Measurements from ENCODE around the gene PLIN3. TPM values are rescaled to one million over a fixed set of nuclear protein-coding genes. Genes with fewer than 3 reads are reported as not detected.
"Not testable (repeated sequence)": the region's sequence is repeated elsewhere in the genome, so short reads cannot be mapped to it uniquely, and the experiment has no call there.

The PLIN3 gene
- total RNA-seq, 2 experiments from 2014 or later: 22.8 to 25.5 TPM

- Mint-ChIP-seq H3K27ac (no peak overlapping the region), H3K36me3 (peaks cover 16% of the 10 kb centered on the region), H3K9me3 (no peaks in the 10 kb centered on the region), H3K4me1 (peaks cover 23% of the 10 kb centered on the region), H3K27me3 (no peaks in the 10 kb centered on the region), H3K4me3 (no peak overlapping the region)
- POLR2A ChIA-PET: no interaction called here
- DNase-seq: no peak
- no peak for ATAC-seq (ENCODE audit: low read depth)
Observed at GRCh38 chr19:4908360-4908759, 40.9 kb upstream of the PLIN3 start.

- peaks cover 10% of the 10 kb centered on the region for H3K4me1 Mint-ChIP-seq
- no peak overlapping the region for H3K27ac Mint-ChIP-seq
- no peaks in the 10 kb centered on the region for H3K27me3 Mint-ChIP-seq
- H3K36me3 Mint-ChIP-seq: peaks cover 7% of the 10 kb centered on the region
- H3K4me3 Mint-ChIP-seq: no peak overlapping the region
- ATAC-seq (ENCODE audit: low read depth) (no peak), DNase-seq (no peak)
- POLR2A ChIA-PET: interaction anchor here (0.5 kb wide), 1 partner anchor 71 kb away, joined by 3 read pairs; no protein-coding TSS in a partner anchor
- H3K9me3 Mint-ChIP-seq: no peaks in the 10 kb centered on the region
Observed at GRCh38 chr19:4906963-4907362, 39.5 kb upstream of the PLIN3 start.

- no peak for ATAC-seq (ENCODE audit: low read depth)
- no peak overlapping the region for H3K4me3 Mint-ChIP-seq
- POLR2A ChIA-PET: no interaction called here
Observed at GRCh38 chr19:4904481-4904880, 37.0 kb upstream of the PLIN3 start.

GRCh38 chr19:4902796-4903195 lies 35.3 kb upstream of the PLIN3 start, which contains the start of gene ARRDC5:
ARRDC5 (minus strand) TSS chr19:4902896; CDS start chr19:4902825, 71 bp downstream.
- H3K9me3 Mint-ChIP-seq: no peaks in the 10 kb centered on the region
- no peak for DNase-seq
- ATAC-seq (ENCODE audit: low read depth): no peak
- H3K27ac Mint-ChIP-seq: no peak within 1 kb of the TSS
- no peak within 1 kb of the TSS for H3K4me3 Mint-ChIP-seq
- H3K4me1 Mint-ChIP-seq: no peaks in the 10 kb centered on the region
- POLR2A ChIA-PET: no interaction called here
- no peaks in the 10 kb centered on the region for H3K27me3 Mint-ChIP-seq
- peaks cover 1% of the 10 kb centered on the region for H3K36me3 Mint-ChIP-seq

More at GRCh38 chr19:4904481-4904880, 37.0 kb upstream of the PLIN3 start:
- Mint-ChIP-seq H3K36me3 (peaks cover 1% of the 10 kb centered on the region), H3K27ac (no peak overlapping the region), H3K9me3 (no peaks in the 10 kb centered on the region), H3K27me3 (no peaks in the 10 kb centered on the region), H3K4me1 (no peaks in the 10 kb centered on the region)
- DNase-seq: no peak

- H3K4me3 Mint-ChIP-seq; POLR2A ChIA-PET; H3K9me3 Mint-ChIP-seq; H3K36me3 Mint-ChIP-seq; H3K27me3 Mint-ChIP-seq; H3K27ac Mint-ChIP-seq; ATAC-seq (ENCODE audit: low read depth); H3K4me1 Mint-ChIP-seq; DNase-seq: not testable (repeated sequence)
Observed at GRCh38 chr19:4900879-4901278, 33.4 kb upstream of the PLIN3 start.

- no peak for DNase-seq
- Mint-ChIP-seq H3K27ac (no peak overlapping the region), H3K36me3 (peaks cover 1% of the 10 kb centered on the region), H3K4me1 (peaks cover 1% of the 10 kb centered on the region), H3K27me3 (no peaks in the 10 kb centered on the region), H3K4me3 (no peak overlapping the region), H3K9me3 (no peaks in the 10 kb centered on the region)
- no peak for ATAC-seq (ENCODE audit: low read depth)
- POLR2A ChIA-PET: interaction anchor here (0.5 kb wide), 1 partner anchor 50 kb away, joined by 3 read pairs; no protein-coding TSS in a partner anchor
Observed at GRCh38 chr19:4897146-4897545, 29.7 kb upstream of the PLIN3 start.

- H3K4me1 Mint-ChIP-seq: peaks cover 1% of the 10 kb centered on the region
- DNase-seq (no peak), ATAC-seq (ENCODE audit: low read depth) (no peak)
- POLR2A ChIA-PET: no interaction called here
- H3K9me3 Mint-ChIP-seq: no peaks in the 10 kb centered on the region
- H3K4me3 Mint-ChIP-seq: no peak overlapping the region
- H3K36me3 Mint-ChIP-seq: no peaks in the 10 kb centered on the region
- H3K27me3 Mint-ChIP-seq: no peaks in the 10 kb centered on the region
- H3K27ac Mint-ChIP-seq: no peak overlapping the region
Observed at GRCh38 chr19:4896372-4896771, 28.9 kb upstream of the PLIN3 start.

GRCh38 chr19:4892962-4893361 lies 25.5 kb upstream of the PLIN3 start:
- POLR2A ChIA-PET; H3K36me3 Mint-ChIP-seq; H3K27me3 Mint-ChIP-seq; ATAC-seq (ENCODE audit: low read depth); H3K4me3 Mint-ChIP-seq; H3K4me1 Mint-ChIP-seq; H3K9me3 Mint-ChIP-seq; H3K27ac Mint-ChIP-seq; DNase-seq: not testable (repeated sequence)

GRCh38 chr19:4891066-4891465 lies 23.6 kb upstream of the PLIN3 start:
- Mint-ChIP-seq H3K27me3 (no peaks in the 10 kb centered on the region), H3K4me1 (no peaks in the 10 kb centered on the region), H3K9me3 (no peaks in the 10 kb centered on the region), H3K27ac (no peak overlapping the region), H3K36me3 (no peaks in the 10 kb centered on the region), H3K4me3 (no peak overlapping the region)
- DNase-seq (no peak), ATAC-seq (ENCODE audit: low read depth) (no peak)
- POLR2A ChIA-PET: no interaction called here

GRCh38 chr19:4889034-4889815 lies 21.8 kb upstream of the PLIN3 start:
- Mint-ChIP-seq H3K9me3 (no peaks in the 10 kb centered on the region), H3K27me3 (no peaks in the 10 kb centered on the region), H3K4me3 (no peak overlapping the region), H3K36me3 (no peaks in the 10 kb centered on the region), H3K27ac (no peak overlapping the region), H3K4me1 (no peaks in the 10 kb centered on the region)
- DNase-seq: no peak
- POLR2A ChIA-PET: no interaction called here
- no peak for ATAC-seq (ENCODE audit: low read depth)

- H3K4me3 Mint-ChIP-seq; H3K27ac Mint-ChIP-seq; H3K9me3 Mint-ChIP-seq; POLR2A ChIA-PET; DNase-seq; H3K27me3 Mint-ChIP-seq; H3K36me3 Mint-ChIP-seq; ATAC-seq (ENCODE audit: low read depth); H3K4me1 Mint-ChIP-seq: not testable (repeated sequence)
Observed at GRCh38 chr19:4887803-4888202, 20.3 kb upstream of the PLIN3 start.

GRCh38 chr19:4884993-4885392 lies 17.5 kb upstream of the PLIN3 start:
- H3K4me3 Mint-ChIP-seq; H3K9me3 Mint-ChIP-seq; H3K27ac Mint-ChIP-seq; DNase-seq; H3K4me1 Mint-ChIP-seq; H3K36me3 Mint-ChIP-seq; POLR2A ChIA-PET; ATAC-seq (ENCODE audit: low read depth); H3K27me3 Mint-ChIP-seq: not testable (repeated sequence)

- H3K27me3 Mint-ChIP-seq; H3K9me3 Mint-ChIP-seq; H3K27ac Mint-ChIP-seq; H3K4me1 Mint-ChIP-seq; DNase-seq; H3K36me3 Mint-ChIP-seq; ATAC-seq (ENCODE audit: low read depth); H3K4me3 Mint-ChIP-seq; POLR2A ChIA-PET: not testable (repeated sequence)
Observed at GRCh38 chr19:4882874-4883273, 15.4 kb upstream of the PLIN3 start.

GRCh38 chr19:4879041-4879440 lies 11.6 kb upstream of the PLIN3 start:
- DNase-seq: no peak
- H3K4me1 Mint-ChIP-seq: peaks cover 4% of the 10 kb centered on the region
- H3K27me3 Mint-ChIP-seq: no peaks in the 10 kb centered on the region
- H3K27ac Mint-ChIP-seq: no peak overlapping the region
- ATAC-seq (ENCODE audit: low read depth): no peak
- H3K4me3 Mint-ChIP-seq: no peak overlapping the region
- no peaks in the 10 kb centered on the region for H3K36me3 Mint-ChIP-seq
- POLR2A ChIA-PET: no interaction called here
- H3K9me3 Mint-ChIP-seq: no peaks in the 10 kb centered on the region

All from activated naive CD8-positive, alpha-beta T cell treated with anti-CD3 and anti-CD28 coated beads, Interleukin-2, amount 10 ng/mL, durations not matched to agents 7 days and 5 days (primary cell).